ENCODE results near the gene STPG4. TPM values are rescaled to one million over a fixed set of nuclear protein-coding genes. Genes with fewer than 3 reads are reported as not detected.

Gene STPG4
- total and polyA plus RNA-seq, 2 of the 8 experiments (the other 6 are each of a cell fraction or from before 2014, with no cell fraction given), result 0.28 TPM; not detected in 1

GRCh38 chr2:47177043-47177565 lies 22.0 kb upstream of the STPG4 start:
- H3K4me3 ChIP-seq (ENCODE audit: extremely low read depth in 1 of 4, insufficient read depth in 2 of 4, low read depth in 3 of 4, low read length in 4 of 4), result peak overlapping the region; percentile 45 to 97 (median 87); a peak in 5 of 8 replicates
- no peak for DNase-seq (ENCODE audit: low read depth in 1 of 2, low spot score in 2 of 2)
- H2BK20ac ChIP-seq (ENCODE audit: low read length), result no peak overlapping the region
- peak overlapping the region; percentile 90 for H4K5ac ChIP-seq (ENCODE audit: insufficient read length, low read depth, low read length)
- peak overlapping the region; percentile 46 to 60 (median 54) for H3K9ac ChIP-seq (replicated peaks in 1 of 4; ENCODE audit: extremely low read depth in 1 of 4, low read depth in 3 of 4, low read length in 3 of 4)
- peak overlapping the region; percentile 46; the same call in 1 of the 2 replicates for H2BK15ac ChIP-seq (ENCODE audit: low read length)
- POLR2A ChIA-PET (ENCODE audit: partially characterized antibody), result no interaction called here
- H3K9me3 ChIP-seq (ENCODE audit: insufficient read depth in 2 of 2, low read depth in 1 of 2, low read length in 1 of 2), result no peaks in the 10 kb centered on the region
- peak overlapping the region; percentile 81; the same call in 1 of the 2 replicates for H4K8ac ChIP-seq (ENCODE audit: extremely low read depth, insufficient read depth, low read length)
- no peak overlapping the region for H3K14ac ChIP-seq (ENCODE audit: insufficient read length)
- peak overlapping the region; percentile 72 for H2BK12ac ChIP-seq (ENCODE audit: low read depth, low read length)
- H2AFZ ChIP-seq (ENCODE audit: low read length), result peak overlapping the region; percentile 88
- H3K23ac ChIP-seq (ENCODE audit: insufficient read length), result no peak overlapping the region
- H4K20me1 ChIP-seq (replicated peaks in 1 of 2; ENCODE audit: control insufficient read depth in 1 of 2, insufficient read depth in 2 of 2, low read length in 2 of 2), result peaks cover 22 to 30% of the 10 kb centered on the region in 2 experiments
- H3K79me2 ChIP-seq (ENCODE audit: control insufficient read depth in 1 of 2, insufficient read depth in 2 of 2, low read length in 2 of 2), result peaks cover 32 to 41% of the 10 kb centered on the region in 2 experiments
- H2AK5ac ChIP-seq (ENCODE audit: low read depth, low read length), result no peak overlapping the region
- H3K4me1 ChIP-seq (replicated peaks in 1 of 4; ENCODE audit: control insufficient read depth in 3 of 4, insufficient read depth in 4 of 4, low read length in 3 of 4), result peaks cover 6 to 23% (median 19%) of the 10 kb centered on the region in 4 experiments; a peak in 6 of 7 replicates
- CTCF ChIA-PET (ENCODE audit: partially characterized antibody), result no interaction called here
- peak overlapping the region; percentile 26 for H3K18ac ChIP-seq (ENCODE audit: extremely low read depth, low read length)
- no peak for FAIRE-seq
- 43% methylated on average over 16 of the region's 16 CpGs; no CpG with 5 or more reads in 1 of the 2 experiments for WGBS, 2 experiments (ENCODE audit: extremely low coverage in 1 of 2, insufficient coverage in 1 of 2, insufficient read length in 1 of 2, insufficient replicate concordance in 2 of 2, low coverage in 1 of 2, low lambda C conversion rate in 2 of 2, missing lambda C conversion rate in 1 of 2)
- H3K27me3 ChIP-seq (replicated peaks in 1 of 4; ENCODE audit: control insufficient read depth in 3 of 4, extremely low read depth in 1 of 4, insufficient read depth in 3 of 4, low read length in 3 of 4), result no peaks in the 10 kb centered on the region; a peak in 1 of 7 replicates
- peaks cover 2% of the 10 kb centered on the region; the same call in 1 of the 2 replicates for H3K79me1 ChIP-seq (ENCODE audit: low read depth, low read length)
- H3K23me2 ChIP-seq (ENCODE audit: low read depth, low read length), result peaks cover 6% of the 10 kb centered on the region
- H3K4ac ChIP-seq (replicated peaks; ENCODE audit: insufficient read length, low read depth, low read length), result peak overlapping the region; percentile 86
- H4K91ac ChIP-seq (replicated peaks; ENCODE audit: insufficient read length, low read length), result peak overlapping the region; percentile 95
- 0 out of 2 replicates have a peak overlapping the region, but pooled peaks have one; percentile 29 for H2BK5ac ChIP-seq (ENCODE audit: low read depth, low read length)
- H2BK120ac ChIP-seq (replicated peaks; ENCODE audit: low read depth, low read length), result peak overlapping the region; percentile 78
- no peak overlapping the region for H3K56ac ChIP-seq (replicated peaks; ENCODE audit: insufficient read length, low read depth, low read length)
- no peak for TF ChIP-seq TEAD4 (IDR thresholded peaks at IDR 0.05; ENCODE audit: low read depth, low read length)
- TF ChIP-seq PHF8 (conservative IDR thresholded peaks at IDR 0.05; ENCODE audit: low read depth, low read length), result 0 out of 2 replicates have a peak, but pooled peaks have one; percentile 13
- no peak for TF ChIP-seq TAF7 (optimal IDR thresholded peaks at IDR 0.05; ENCODE audit: borderline replicate concordance, low read depth, low read length)
- no peak for TF ChIP-seq JUN (IDR thresholded peaks at IDR 0.05; ENCODE audit: low read depth, low read length)
- no peak for TF ChIP-seq GTF2F1 (IDR thresholded peaks at IDR 0.05; ENCODE audit: borderline replicate concordance, low read depth, low read length)
- TF ChIP-seq TAF1 (IDR thresholded peaks at IDR 0.05; ENCODE audit: low read depth, low read length), result no peak
- TF ChIP-seq JUND (IDR thresholded peaks at IDR 0.05; ENCODE audit: low read length), result no peak
- no peak for TF ChIP-seq MAFK (IDR thresholded peaks at IDR 0.05; ENCODE audit: low read depth, low read length)
- H3K36me3 ChIP-seq (ENCODE audit: control insufficient read depth in 2 of 4, insufficient read depth in 4 of 4, low read length in 3 of 4), result peaks cover 0 to 13% (median 0%) of the 10 kb centered on the region in 4 experiments; a peak in 1 of 8 replicates
- peak overlapping the region; percentile 51; the same call in 1 of the 2 replicates for H3K27ac ChIP-seq (ENCODE audit: low read depth, low read length)
- peak overlapping the region; percentile 75 to 91 for H3K4me2 ChIP-seq (ENCODE audit: insufficient read depth in 1 of 2, low read depth in 2 of 2, low read length in 2 of 2)

Measured in H1 (cell line).